Measurements from ENCODE around the gene SPRR5. TPM values are rescaled to one million over a fixed set of nuclear protein-coding genes. Genes with fewer than 3 reads are reported as not detected.

SPRR5 gene
- total and polyA plus RNA-seq, 9 of the 15 experiments (the other 6 are each of a cell fraction or from before 2014, with no cell fraction given): not detected

- no peaks in the 10 kb centered on the region for H3K36me3 ChIP-seq (ENCODE audit: control insufficient read depth, insufficient read depth, low read length)
- H3K4me3 ChIP-seq: no peak overlapping the region
- no peak overlapping the region for H3K9ac ChIP-seq (ENCODE audit: insufficient read depth in 1 of 2, low read depth in 2 of 2, low read length in 2 of 2)
- H3K9me1 ChIP-seq (ENCODE audit: control insufficient read depth, insufficient read depth, low read length): no peaks in the 10 kb centered on the region
- no peak overlapping the region for H3K27ac ChIP-seq (ENCODE audit: extremely low read depth, low read depth, low read length)
- peak; percentile 55 for ATAC-seq
- intact Hi-C loops (cut with micrococcal nuclease) (loop anchor here (5.0 kb wide), 1 partner anchor 429 kb away; no protein-coding TSS in a partner anchor), in situ Hi-C loops (cut with MboI) (no loop called here)
- no peaks in the 10 kb centered on the region for H3K4me1 ChIP-seq (replicated peaks in 1 of 2; ENCODE audit: control insufficient read depth in 2 of 2, insufficient read depth in 2 of 2, low read length in 2 of 2)
- peak in 1 of 2 experiments; percentile 37; a peak in 2 of 4 replicates for TF ChIP-seq RAD21 (CRISPR knock-in tag; conservative IDR thresholded peaks at IDR 0.05 in 1 of 2, IDR thresholded peaks at IDR 0.05 in 1 of 2)
- no peak for TF ChIP-seq C11orf30 (IDR thresholded peaks at IDR 0.05; ENCODE audit: low read depth)
- TF ChIP-seq, protein P1, sequence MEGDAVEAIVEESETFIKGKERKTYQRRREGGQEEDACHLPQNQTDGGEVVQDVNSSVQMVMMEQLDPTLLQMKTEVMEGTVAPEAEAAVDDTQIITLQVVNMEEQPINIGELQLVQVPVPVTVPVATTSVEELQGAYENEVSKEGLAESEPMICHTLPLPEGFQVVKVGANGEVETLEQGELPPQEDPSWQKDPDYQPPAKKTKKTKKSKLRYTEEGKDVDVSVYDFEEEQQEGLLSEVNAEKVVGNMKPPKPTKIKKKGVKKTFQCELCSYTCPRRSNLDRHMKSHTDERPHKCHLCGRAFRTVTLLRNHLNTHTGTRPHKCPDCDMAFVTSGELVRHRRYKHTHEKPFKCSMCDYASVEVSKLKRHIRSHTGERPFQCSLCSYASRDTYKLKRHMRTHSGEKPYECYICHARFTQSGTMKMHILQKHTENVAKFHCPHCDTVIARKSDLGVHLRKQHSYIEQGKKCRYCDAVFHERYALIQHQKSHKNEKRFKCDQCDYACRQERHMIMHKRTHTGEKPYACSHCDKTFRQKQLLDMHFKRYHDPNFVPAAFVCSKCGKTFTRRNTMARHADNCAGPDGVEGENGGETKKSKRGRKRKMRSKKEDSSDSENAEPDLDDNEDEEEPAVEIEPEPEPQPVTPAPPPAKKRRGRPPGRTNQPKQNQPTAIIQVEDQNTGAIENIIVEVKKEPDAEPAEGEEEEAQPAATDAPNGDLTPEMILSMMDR (IDR thresholded peaks at IDR 0.05 in 2 of 3, conservative IDR thresholded peaks at IDR 0.05 in 1 of 3; ENCODE audit: insufficient read depth in 2 of 3, low read depth in 1 of 3, low read length in 3 of 3): peak in 2 of 3 experiments; percentile 31 to 45; a peak in 5 of 6 replicates
- H4K20me1 ChIP-seq (replicated peaks; ENCODE audit: control insufficient read depth, insufficient read depth, low read length): no peaks in the 10 kb centered on the region; the same call in 1 of the 2 replicates
- no peaks in the 10 kb centered on the region for H3K79me2 ChIP-seq (ENCODE audit: control insufficient read depth, insufficient read depth, low read length)
- H2AFZ ChIP-seq (ENCODE audit: low read depth, low read length): no peak overlapping the region
- 0% methylated on average over 3 of the region's 3 CpGs for WGBS (ENCODE audit: insufficient coverage, low coverage, missing lambda C conversion rate)
- H3K9me3 ChIP-seq (replicated peaks; ENCODE audit: control insufficient read depth, insufficient read depth, low read depth, low read length): no peaks in the 10 kb centered on the region
- no TSS peak for BruUV-seq (replicated peaks)
- H3K4me2 ChIP-seq (ENCODE audit: insufficient read depth, low read length): no peak overlapping the region
- POLR2A ChIA-PET: interaction anchor here (0.7 kb wide), 1 partner anchor 119 kb away, joined by 3 read pairs; no protein-coding TSS in a partner anchor
- CTCF ChIA-PET (ENCODE audit: low intra/inter-chr PET ratio): no interaction called here
- peaks cover 2 to 5% of the 10 kb centered on the region in 2 experiments; a peak in 2 of 5 replicates for H3K27me3 ChIP-seq (ENCODE audit: control insufficient read depth in 2 of 2, insufficient read depth in 2 of 2, low read length in 2 of 2)
- DNase-seq (ENCODE audit: extremely low read depth in 1 of 4, low spot score in 3 of 4): peak in 1 of 4 experiments; percentile 15
- peak; percentile 49 for FAIRE-seq
Measured at GRCh38 chr1:152926091-152926490, 20.9 kb upstream of the SPRR5 start.

All from K562 (cell line).